DMS114 treated with DMSO at 0.1 percent for 48 hours (cell line): ENCODE data around the gene VPS37B.

ENCODE experiments used
- DNase-seq: peaks from one replicate; lab custom pipeline; 2025; ENCODE audit not compliant: unreplicated experiment; lab: John Stamatoyannopoulos, UW

The VPS37B gene

DNA sequence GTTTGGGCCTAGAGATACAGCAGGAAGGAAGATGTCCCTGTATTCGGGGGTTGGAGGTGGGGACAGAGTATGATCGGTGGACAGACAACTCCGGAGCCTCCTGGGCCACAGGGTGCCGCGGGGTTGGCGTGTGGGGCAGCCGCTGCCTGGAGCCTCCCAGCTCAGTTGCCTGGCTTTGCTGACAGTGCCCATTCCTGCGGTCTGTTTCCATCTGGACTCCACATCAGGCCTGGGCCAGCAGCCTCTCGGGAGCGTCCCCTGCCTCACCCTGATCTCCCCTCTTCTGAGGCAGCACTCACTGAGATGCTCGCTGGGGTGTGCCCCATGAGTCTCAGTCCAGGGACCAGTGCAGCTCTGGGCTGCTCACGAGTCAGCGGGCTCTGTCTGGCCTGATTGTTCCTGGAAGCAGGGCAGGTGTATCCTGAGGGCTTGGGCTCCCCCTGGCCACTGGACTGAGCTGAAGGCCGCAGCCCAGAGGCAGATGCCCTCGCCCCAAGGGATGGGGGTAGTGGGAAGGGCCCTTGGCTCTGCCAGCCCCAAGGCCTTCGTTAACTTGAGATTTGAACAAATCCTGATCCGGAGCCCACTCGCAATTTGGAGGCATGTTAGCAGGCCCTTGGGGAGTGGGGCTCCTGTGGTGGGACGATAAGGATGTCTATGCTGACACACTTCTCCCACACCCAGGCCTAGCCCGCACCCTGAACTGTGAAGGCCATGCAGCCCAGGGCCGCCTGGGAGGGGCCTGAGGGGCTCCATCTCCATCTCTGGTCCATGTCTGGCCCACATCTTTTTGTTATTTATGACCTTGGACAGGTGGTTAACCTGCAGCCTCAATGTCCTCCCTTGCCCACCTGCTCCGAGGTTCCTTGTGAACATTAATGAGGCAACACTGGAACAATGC, 53.2 kb downstream of the VPS37B start:
- DNase-seq = no peak

DNA sequence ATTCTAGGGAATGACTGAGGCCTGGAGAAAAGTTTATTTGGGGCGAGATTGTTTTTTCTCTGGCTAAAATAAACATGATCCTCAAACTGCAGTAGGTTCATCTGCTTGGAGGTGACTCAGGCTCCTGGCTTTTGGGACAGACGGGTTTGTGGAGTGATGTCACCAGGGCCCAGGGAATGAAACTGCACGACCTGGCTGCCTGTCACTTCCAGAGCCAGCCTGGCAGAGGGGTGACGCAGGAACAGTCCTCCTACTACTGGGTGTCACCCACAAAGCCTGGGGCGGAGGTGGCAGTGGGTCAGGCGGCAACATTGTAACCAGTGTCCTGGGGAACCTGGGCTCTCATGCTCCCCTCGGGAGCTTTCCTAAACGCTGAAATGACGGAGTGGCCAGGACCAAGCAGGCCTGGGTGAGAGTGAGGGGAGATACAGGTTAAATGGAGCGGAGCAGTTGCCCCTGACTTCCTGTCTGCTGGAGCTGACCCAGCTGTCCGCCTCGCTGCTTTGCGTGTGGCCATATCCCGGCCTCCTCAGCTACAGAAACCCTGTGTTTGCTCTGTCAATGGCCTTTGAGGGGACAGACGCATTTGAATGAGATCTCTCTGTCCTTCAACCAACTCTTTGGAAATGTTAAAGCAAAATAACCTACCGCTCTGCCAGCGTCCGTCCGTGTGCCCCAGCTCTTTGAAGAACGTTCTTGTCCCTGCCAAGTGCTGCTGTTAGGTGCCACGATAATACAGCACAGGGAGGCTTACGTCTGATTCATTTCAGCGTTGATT, 54.2 kb downstream of the VPS37B start:
- no peak for DNase-seq

GRCh38 chr12:122840580-122841513, 55.1 kb downstream of the VPS37B start:
- no peak for DNase-seq

- no peak for DNase-seq
Observed at GRCh38 chr12:122839907-122840554, 55.9 kb downstream of the VPS37B start.

GRCh38 chr12:122838841-122839240, 57.1 kb downstream of the VPS37B start:
- no peak for DNase-seq

- DNase-seq = no peak
Observed at GRCh38 chr12:122837306-122838265, 58.3 kb downstream of the VPS37B start.

- no peak for DNase-seq
Observed at GRCh38 chr12:122836027-122836921, 59.6 kb downstream of the VPS37B start.

DNA sequence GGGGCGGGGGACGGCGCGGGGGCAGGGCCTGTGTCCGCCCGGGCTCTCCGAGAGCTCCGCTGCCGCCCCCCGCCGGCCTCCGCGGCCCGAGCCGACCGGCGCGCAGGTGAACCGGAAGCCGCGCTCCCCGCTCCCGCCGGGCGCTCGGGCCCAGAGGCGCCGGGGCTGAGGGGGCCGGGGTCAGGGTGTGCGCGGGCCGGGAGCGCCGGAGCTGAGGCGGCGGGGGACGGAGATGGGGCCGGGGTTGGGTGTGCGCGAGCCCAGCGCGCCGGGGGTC, 60.2 kb downstream of the VPS37B start:
- DNase-seq = no peak

DNA sequence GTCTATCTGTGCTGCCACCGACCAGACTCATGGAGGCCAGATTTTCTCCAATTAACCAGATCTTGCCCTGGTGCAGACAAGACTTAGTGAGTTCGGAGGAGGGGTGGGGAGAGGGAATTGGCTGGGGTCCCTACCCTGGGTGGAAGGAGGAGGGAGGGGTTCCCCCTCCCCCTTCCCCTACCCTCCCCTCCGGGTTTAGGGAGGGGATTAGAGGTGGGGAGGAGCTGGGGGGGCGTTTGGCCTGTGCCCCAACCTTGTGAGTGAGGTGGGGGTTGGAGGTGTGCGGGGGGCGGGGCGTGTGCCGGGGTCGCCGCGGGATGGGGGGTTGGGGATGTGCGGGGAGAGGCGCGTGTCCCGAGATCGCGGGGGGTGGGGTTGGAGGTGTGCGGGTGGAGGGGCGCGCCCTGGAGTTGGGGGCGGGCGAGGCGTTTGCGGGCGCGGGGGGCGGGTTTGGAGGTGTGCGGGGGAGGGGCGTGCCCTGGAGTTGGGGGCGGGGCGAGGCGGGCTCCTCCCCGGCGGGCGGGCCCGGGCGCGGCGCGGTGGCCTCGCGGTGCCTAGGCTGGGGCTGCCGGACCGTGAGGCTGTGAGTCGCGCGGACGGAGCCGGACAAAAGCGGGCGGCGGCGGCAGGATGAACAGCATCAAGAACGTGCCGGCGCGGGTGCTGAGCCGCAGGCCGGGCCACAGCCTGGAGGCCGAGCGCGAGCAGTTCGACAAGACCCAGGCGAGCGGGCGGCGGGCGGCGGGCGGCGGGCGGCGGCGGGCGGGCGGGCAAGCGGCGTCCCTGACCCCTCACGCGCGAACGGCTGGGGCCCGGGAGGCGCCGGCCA, 60.8 kb downstream of the VPS37B start, which contains the start of gene HIP1R:
HIP1R (plus strand) TSS at position 537 of the 829 bp plus-strand sequence; CDS start at position 631, 94 bp downstream.
- no peak for DNase-seq

- peak; percentile 49 for DNase-seq
Observed at GRCh38 chr12:122834104-122834920, 61.6 kb downstream of the VPS37B start.

DNA sequence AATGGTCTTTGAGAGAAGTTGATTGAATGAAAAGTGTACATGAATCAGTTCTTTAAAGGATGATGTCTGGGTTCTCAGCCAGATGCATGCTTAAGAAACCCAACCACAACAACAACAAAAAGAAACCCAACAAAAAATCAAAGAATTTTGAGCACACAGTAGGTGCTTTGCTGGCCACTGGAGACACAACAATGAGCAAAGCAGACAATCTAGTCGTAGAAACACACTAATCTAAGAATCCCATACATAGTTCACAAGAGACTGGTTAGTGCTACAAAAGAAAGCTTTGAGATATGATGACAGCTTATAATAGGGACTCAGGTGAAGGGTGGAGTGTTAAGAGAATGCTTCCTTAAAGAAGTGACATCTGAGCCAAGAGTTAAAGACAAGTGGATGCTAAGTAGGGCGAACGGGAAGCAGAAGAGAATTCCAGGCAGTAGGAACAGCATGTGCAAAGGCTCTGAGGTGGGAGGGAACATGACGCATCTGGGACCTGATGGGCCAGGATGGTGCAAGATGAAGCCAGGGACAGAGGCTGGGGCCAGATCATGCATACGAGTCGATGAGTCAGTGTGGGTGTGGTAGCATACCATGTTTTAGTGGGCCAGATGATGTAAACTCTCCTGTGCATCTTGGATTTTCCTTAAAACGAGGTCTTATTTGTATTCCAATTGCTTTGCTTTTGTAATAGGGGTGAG, 65.3 kb downstream of the VPS37B start:
- DNase-seq = no peak

DNA sequence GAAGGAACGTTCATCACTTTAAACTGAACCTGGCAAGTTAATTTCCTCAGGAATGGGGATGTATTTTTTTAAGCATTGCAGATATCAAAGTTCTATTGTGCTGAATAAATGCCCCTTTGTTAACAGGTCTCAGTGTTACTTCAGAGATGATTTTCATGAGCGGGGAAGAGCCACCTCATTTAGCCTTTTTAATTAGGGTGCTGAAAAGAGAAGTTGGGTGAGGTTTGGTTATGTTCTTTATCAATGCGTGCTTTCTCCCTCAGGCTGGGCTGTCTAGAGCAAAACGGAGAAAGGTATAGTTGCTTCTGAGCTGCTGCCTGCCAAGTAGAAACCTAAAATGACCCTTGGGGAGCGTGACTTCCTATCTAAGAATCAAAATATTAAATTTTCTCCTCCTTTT, 68.7 kb downstream of the VPS37B start:
- DNase-seq = no peak

GRCh38 chr12:122825773-122826724, 69.9 kb downstream of the VPS37B start:
- DNase-seq = peak; percentile 55

- no peak for DNase-seq
Observed at GRCh38 chr12:122823429-122823828, 72.5 kb downstream of the VPS37B start.

GRCh38 chr12:122820838-122821271, 75.1 kb downstream of the VPS37B start:
- no peak for DNase-seq
